ENCODE measurements around the gene SCGB1A1. TPM values are rescaled to one million over a fixed set of nuclear protein-coding genes. Genes with fewer than 3 reads are reported as not detected.

Gene SCGB1A1
- total and polyA plus RNA-seq, 2 donors (not counting 1 experiment from before 2014, with no cell fraction given) = not detected

- Histone ChIP-seq H3K9ac (ENCODE audit: insufficient read depth, low read length) (no peak overlapping the region), H3K79me2 (ENCODE audit: control insufficient read depth, insufficient read depth, low read length) (no peaks in the 10 kb centered on the region), H3K4me1 (ENCODE audit: control insufficient read depth, extremely low read depth, insufficient read depth, low read length) (peaks cover 28% of the 10 kb centered on the region), H2AFZ (ENCODE audit: low read length) (no peak overlapping the region), H3K27me3 (ENCODE audit: control insufficient read depth, insufficient read depth, low read length) (no peaks in the 10 kb centered on the region), H4K20me1 (ENCODE audit: control insufficient read depth, extremely low read depth, insufficient read depth, low read length) (no peaks in the 10 kb centered on the region), H3K4me3 (replicated peaks in 1 of 4; ENCODE audit: control extremely low read depth in 1 of 4, insufficient read depth in 1 of 4, low read depth in 3 of 4, low read length in 4 of 4) (peak overlapping the region in 3 of 4 experiments; percentile 14 to 29 (median 23)), H3K36me3 (ENCODE audit: control insufficient read depth, insufficient read depth, low read length) (no peaks in the 10 kb centered on the region), H3K9me3 (ENCODE audit: control insufficient read depth, insufficient read depth, low read depth, low read length) (no peaks in the 10 kb centered on the region), H3K4me2 (ENCODE audit: extremely low read depth, insufficient read depth, low read length) (peak overlapping the region; percentile 79), H3K27ac (ENCODE audit: insufficient read depth, low read length) (peak overlapping the region; percentile 67)
- no peak for TF ChIP-seq CTCF (conservative IDR thresholded peaks at IDR 0.05 in 1 of 2, IDR thresholded peaks at IDR 0.05 in 1 of 2; ENCODE audit: low read depth in 1 of 2, low read length in 2 of 2)
- TF ChIP-seq EZH2 (IDR thresholded peaks at IDR 0.05; ENCODE audit: low read length, missing control alignments) = no peak
- peak; percentile 78 to 93 for DNase-seq (ENCODE audit: low read depth in 2 of 2)
Observed at GRCh38 chr11:62431171-62431901, 12.5 kb downstream of the SCGB1A1 start.

- Histone ChIP-seq H3K79me2 (ENCODE audit: control insufficient read depth, insufficient read depth, low read length) (no peaks in the 10 kb centered on the region), H3K4me1 (ENCODE audit: control insufficient read depth, extremely low read depth, insufficient read depth, low read length) (peaks cover 27% of the 10 kb centered on the region), H3K9me3 (ENCODE audit: control insufficient read depth, insufficient read depth, low read depth, low read length) (no peaks in the 10 kb centered on the region), H3K9ac (ENCODE audit: insufficient read depth, low read length) (no peak overlapping the region), H4K20me1 (ENCODE audit: control insufficient read depth, extremely low read depth, insufficient read depth, low read length) (no peaks in the 10 kb centered on the region), H3K4me3 (replicated peaks in 1 of 4; ENCODE audit: control extremely low read depth in 1 of 4, insufficient read depth in 1 of 4, low read depth in 3 of 4, low read length in 4 of 4) (no peak overlapping the region), H3K4me2 (ENCODE audit: extremely low read depth, insufficient read depth, low read length) (peak overlapping the region; percentile 10), H2AFZ (ENCODE audit: low read length) (no peak overlapping the region), H3K27ac (ENCODE audit: insufficient read depth, low read length) (no peak overlapping the region), H3K27me3 (ENCODE audit: control insufficient read depth, insufficient read depth, low read length) (no peaks in the 10 kb centered on the region), H3K36me3 (ENCODE audit: control insufficient read depth, insufficient read depth, low read length) (no peaks in the 10 kb centered on the region)
- no peak for TF ChIP-seq EZH2 (IDR thresholded peaks at IDR 0.05; ENCODE audit: low read length, missing control alignments)
- TF ChIP-seq CTCF (conservative IDR thresholded peaks at IDR 0.05 in 1 of 2, IDR thresholded peaks at IDR 0.05 in 1 of 2; ENCODE audit: low read depth in 1 of 2, low read length in 2 of 2) = no peak
- DNase-seq (ENCODE audit: low read depth in 2 of 2) = no peak
Observed at GRCh38 chr11:62432695-62433094, 13.9 kb downstream of the SCGB1A1 start.

GRCh38 chr11:62433141-62433903 lies 14.5 kb downstream of the SCGB1A1 start:
- H3K4me1 ChIP-seq (ENCODE audit: control insufficient read depth, extremely low read depth, insufficient read depth, low read length) = peaks cover 22% of the 10 kb centered on the region
- H3K27ac ChIP-seq (ENCODE audit: insufficient read depth, low read length) = no peak overlapping the region
- no peaks in the 10 kb centered on the region for H3K79me2 ChIP-seq (ENCODE audit: control insufficient read depth, insufficient read depth, low read length)
- H4K20me1 ChIP-seq (ENCODE audit: control insufficient read depth, extremely low read depth, insufficient read depth, low read length) = no peaks in the 10 kb centered on the region
- peak overlapping the region; percentile 37 for H3K4me2 ChIP-seq (ENCODE audit: extremely low read depth, insufficient read depth, low read length)
- H3K9me3 ChIP-seq (ENCODE audit: control insufficient read depth, insufficient read depth, low read depth, low read length) = no peaks in the 10 kb centered on the region
- H2AFZ ChIP-seq (ENCODE audit: low read length) = no peak overlapping the region
- TF ChIP-seq CTCF (conservative IDR thresholded peaks at IDR 0.05 in 1 of 2, IDR thresholded peaks at IDR 0.05 in 1 of 2; ENCODE audit: low read depth in 1 of 2, low read length in 2 of 2) (no peak), EZH2 (IDR thresholded peaks at IDR 0.05; ENCODE audit: low read length, missing control alignments) (no peak)
- H3K27me3 ChIP-seq (ENCODE audit: control insufficient read depth, insufficient read depth, low read length) = no peaks in the 10 kb centered on the region
- no peaks in the 10 kb centered on the region for H3K36me3 ChIP-seq (ENCODE audit: control insufficient read depth, insufficient read depth, low read length)
- no peak overlapping the region for H3K9ac ChIP-seq (ENCODE audit: insufficient read depth, low read length)
- no peak for DNase-seq (ENCODE audit: low read depth in 2 of 2)
- no peak overlapping the region for H3K4me3 ChIP-seq (replicated peaks in 1 of 4; ENCODE audit: control extremely low read depth in 1 of 4, insufficient read depth in 1 of 4, low read depth in 3 of 4, low read length in 4 of 4)
